ENCODE results near the gene PSMB4.

GRCh38 chr1:151447696-151448095 lies 48.3 kb downstream of the PSMB4 start:
- TF ChIP-seq CTCF (conservative IDR thresholded peaks at IDR 0.05 in 1 of 2, IDR thresholded peaks at IDR 0.05 in 1 of 2; ENCODE audit: low read depth in 1 of 2, low read length in 2 of 2) (no peak), EZH2 (IDR thresholded peaks at IDR 0.05; ENCODE audit: low read length, missing control alignments) (no peak)

Data from fibroblast of lung (primary cell).